Measurements from ENCODE around the gene WWC1.

Gene WWC1

GRCh38 chr5:168455201-168455600, 163.8 kb downstream of the WWC1 start:
- H2BK5ac ChIP-seq (ENCODE audit: low read depth, low read length, poor library complexity, severe bottlenecking): no peak overlapping the region

GRCh38 chr5:168457542-168457941, 166.1 kb downstream of the WWC1 start:
- peaks cover 2% of the 10 kb centered on the region for H3K4me1 ChIP-seq (ENCODE audit: control insufficient read depth, insufficient read depth, low read depth, low read length)
- no peak overlapping the region for H2BK5ac ChIP-seq (ENCODE audit: low read depth, low read length, poor library complexity, severe bottlenecking)
- 100% methylated on average over 3 of the region's 3 CpGs for WGBS
- H2AFZ ChIP-seq (ENCODE audit: low read depth, low read length): no peak overlapping the region
- no peak for DNase-seq
- H3K4me3 ChIP-seq (ENCODE audit: insufficient read depth in 1 of 2, low read depth in 1 of 2, low read length in 2 of 2): no peak overlapping the region
- no peak overlapping the region for H3K9ac ChIP-seq (ENCODE audit: low read length)
- H4K8ac ChIP-seq (ENCODE audit: low read length): no peak overlapping the region
- no peak overlapping the region for H2BK120ac ChIP-seq (ENCODE audit: low read depth, low read length)
- peak overlapping the region in 1 of 2 experiments; percentile 44 for H3K14ac ChIP-seq (ENCODE audit: low read length in 2 of 2)
- no peak overlapping the region for H4K91ac ChIP-seq (ENCODE audit: low read length)
- H3K4ac ChIP-seq (ENCODE audit: low read depth in 1 of 2, low read length in 2 of 2): no peak overlapping the region
- H2AK5ac ChIP-seq (ENCODE audit: low read length, severe bottlenecking): no peak overlapping the region
- H3K79me1 ChIP-seq (replicated peaks; ENCODE audit: low read length, poor library complexity, severe bottlenecking): no peaks in the 10 kb centered on the region
- no peak overlapping the region for H3K23ac ChIP-seq (ENCODE audit: low read length in 2 of 2)
- H3K4me2 ChIP-seq (ENCODE audit: low read length, poor library complexity, severe bottlenecking): no peak overlapping the region
- H3K36me3 ChIP-seq (ENCODE audit: control insufficient read depth in 1 of 2, insufficient read depth in 2 of 2, low read depth in 1 of 2, low read length in 2 of 2): peaks cover 19 to 54% of the 10 kb centered on the region in 2 experiments
- H3K9me3 ChIP-seq (ENCODE audit: control insufficient read depth, low read length): peaks cover 10% of the 10 kb centered on the region
- H2BK15ac ChIP-seq (ENCODE audit: low read depth, poor library complexity, severe bottlenecking): no peak overlapping the region
- H3K18ac ChIP-seq (ENCODE audit: low read depth in 1 of 2, low read length in 2 of 2): no peak overlapping the region
- no peak overlapping the region for H3K27ac ChIP-seq (ENCODE audit: low read length, poor library complexity, severe bottlenecking)
- H2BK12ac ChIP-seq (ENCODE audit: low read length in 2 of 2): no peak overlapping the region
- H3K27me3 ChIP-seq (ENCODE audit: control insufficient read depth in 1 of 2, insufficient read depth in 1 of 2, low read length in 2 of 2): no peaks in the 10 kb centered on the region

More at GRCh38 chr5:168455201-168455600, 163.8 kb downstream of the WWC1 start:
- H3K14ac ChIP-seq (ENCODE audit: low read length in 2 of 2): no peak overlapping the region
- H3K4me3 ChIP-seq (ENCODE audit: insufficient read depth in 1 of 2, low read depth in 1 of 2, low read length in 2 of 2): no peak overlapping the region
- H2AK5ac ChIP-seq (ENCODE audit: low read length, severe bottlenecking): no peak overlapping the region
- no peak overlapping the region for H2AFZ ChIP-seq (ENCODE audit: low read depth, low read length)
- no peaks in the 10 kb centered on the region for H3K27me3 ChIP-seq (ENCODE audit: control insufficient read depth in 1 of 2, insufficient read depth in 1 of 2, low read length in 2 of 2)
- H3K27ac ChIP-seq (ENCODE audit: low read length, poor library complexity, severe bottlenecking): no peak overlapping the region
- no peak overlapping the region for H2BK15ac ChIP-seq (ENCODE audit: low read depth, poor library complexity, severe bottlenecking)
- H3K79me1 ChIP-seq (replicated peaks; ENCODE audit: low read length, poor library complexity, severe bottlenecking): no peaks in the 10 kb centered on the region
- H2BK120ac ChIP-seq (ENCODE audit: low read depth, low read length): no peak overlapping the region
- peaks cover 17 to 32% of the 10 kb centered on the region in 2 experiments for H3K36me3 ChIP-seq (ENCODE audit: control insufficient read depth in 1 of 2, insufficient read depth in 2 of 2, low read depth in 1 of 2, low read length in 2 of 2)
- H3K4me2 ChIP-seq (ENCODE audit: low read length, poor library complexity, severe bottlenecking): no peak overlapping the region
- no peak overlapping the region for H3K4ac ChIP-seq (ENCODE audit: low read depth in 1 of 2, low read length in 2 of 2)
- no peak overlapping the region for H3K9ac ChIP-seq (ENCODE audit: low read length)
- H4K8ac ChIP-seq (ENCODE audit: low read length): no peak overlapping the region
- H3K9me3 ChIP-seq (ENCODE audit: control insufficient read depth, low read length): peaks cover 10% of the 10 kb centered on the region
- DNase-seq: no peak
- H2BK12ac ChIP-seq (ENCODE audit: low read length in 2 of 2): no peak overlapping the region
- no peak overlapping the region for H3K23ac ChIP-seq (ENCODE audit: low read length in 2 of 2)
- peaks cover 2% of the 10 kb centered on the region for H3K4me1 ChIP-seq (ENCODE audit: control insufficient read depth, insufficient read depth, low read depth, low read length)
- H4K91ac ChIP-seq (ENCODE audit: low read length): no peak overlapping the region
- 95% methylated on average over 12 of the region's 12 CpGs for WGBS
- no peak overlapping the region for H3K18ac ChIP-seq (ENCODE audit: low read depth in 1 of 2, low read length in 2 of 2)

GRCh38 chr5:168460606-168461005, 169.2 kb downstream of the WWC1 start:
- Histone ChIP-seq H3K4me3 (ENCODE audit: insufficient read depth in 1 of 2, low read depth in 1 of 2, low read length in 2 of 2) (no peak overlapping the region), H3K27me3 (ENCODE audit: control insufficient read depth in 1 of 2, insufficient read depth in 1 of 2, low read length in 2 of 2) (no peaks in the 10 kb centered on the region), H3K27ac (ENCODE audit: low read length, poor library complexity, severe bottlenecking) (no peak overlapping the region), H3K23ac (ENCODE audit: low read length in 2 of 2) (no peak overlapping the region), H3K4me2 (ENCODE audit: low read length, poor library complexity, severe bottlenecking) (no peak overlapping the region), H3K4me1 (ENCODE audit: control insufficient read depth, insufficient read depth, low read depth, low read length) (peaks cover 2% of the 10 kb centered on the region), H3K18ac (ENCODE audit: low read depth in 1 of 2, low read length in 2 of 2) (no peak overlapping the region), H2BK12ac (ENCODE audit: low read length in 2 of 2) (no peak overlapping the region), H3K4ac (ENCODE audit: low read depth in 1 of 2, low read length in 2 of 2) (no peak overlapping the region), H2BK120ac (ENCODE audit: low read depth, low read length) (no peak overlapping the region), H3K36me3 (ENCODE audit: control insufficient read depth in 1 of 2, insufficient read depth in 2 of 2, low read depth in 1 of 2, low read length in 2 of 2) (peaks cover 19 to 52% of the 10 kb centered on the region in 2 experiments), H2BK5ac (ENCODE audit: low read depth, low read length, poor library complexity, severe bottlenecking) (no peak overlapping the region), H4K8ac (ENCODE audit: low read length) (no peak overlapping the region), H2AFZ (ENCODE audit: low read depth, low read length) (no peak overlapping the region), H3K9me3 (ENCODE audit: control insufficient read depth, low read length) (peaks cover 10% of the 10 kb centered on the region), H4K91ac (ENCODE audit: low read length) (no peak overlapping the region), H3K14ac (ENCODE audit: low read length in 2 of 2) (no peak overlapping the region), H3K9ac (ENCODE audit: low read length) (no peak overlapping the region), H3K79me1 (replicated peaks; ENCODE audit: low read length, poor library complexity, severe bottlenecking) (no peaks in the 10 kb centered on the region), H2AK5ac (ENCODE audit: low read length, severe bottlenecking) (no peak overlapping the region), H2BK15ac (ENCODE audit: low read depth, poor library complexity, severe bottlenecking) (no peak overlapping the region)
- WGBS: 91% methylated on average over 9 of the region's 9 CpGs
- no peak for DNase-seq

- no peak overlapping the region for H3K9ac ChIP-seq (ENCODE audit: low read length)
- H4K8ac ChIP-seq (ENCODE audit: low read length): no peak overlapping the region
- H3K4me2 ChIP-seq (ENCODE audit: low read length, poor library complexity, severe bottlenecking): no peak overlapping the region
- H3K4me1 ChIP-seq (ENCODE audit: control insufficient read depth, insufficient read depth, low read depth, low read length): no peaks in the 10 kb centered on the region
- H3K79me1 ChIP-seq (replicated peaks; ENCODE audit: low read length, poor library complexity, severe bottlenecking): no peaks in the 10 kb centered on the region
- peaks cover 3% of the 10 kb centered on the region for H3K9me3 ChIP-seq (ENCODE audit: control insufficient read depth, low read length)
- H3K4ac ChIP-seq (ENCODE audit: low read depth in 1 of 2, low read length in 2 of 2): no peak overlapping the region
- no peak for DNase-seq
- no peak overlapping the region for H2BK5ac ChIP-seq (ENCODE audit: low read depth, low read length, poor library complexity, severe bottlenecking)
- no peaks in the 10 kb centered on the region for H3K27me3 ChIP-seq (ENCODE audit: control insufficient read depth in 1 of 2, insufficient read depth in 1 of 2, low read length in 2 of 2)
- peaks cover 7 to 49% of the 10 kb centered on the region in 2 experiments for H3K36me3 ChIP-seq (ENCODE audit: control insufficient read depth in 1 of 2, insufficient read depth in 2 of 2, low read depth in 1 of 2, low read length in 2 of 2)
- no peak overlapping the region for H2AFZ ChIP-seq (ENCODE audit: low read depth, low read length)
- H2AK5ac ChIP-seq (ENCODE audit: low read length, severe bottlenecking): no peak overlapping the region
- no peak overlapping the region for H3K18ac ChIP-seq (ENCODE audit: low read depth in 1 of 2, low read length in 2 of 2)
- WGBS: 91% methylated on average over 2 of the region's 2 CpGs
- no peak overlapping the region for H3K27ac ChIP-seq (ENCODE audit: low read length, poor library complexity, severe bottlenecking)
- H3K14ac ChIP-seq (ENCODE audit: low read length in 2 of 2): no peak overlapping the region
- no peak overlapping the region for H3K23ac ChIP-seq (ENCODE audit: low read length in 2 of 2)
- no peak overlapping the region for H3K4me3 ChIP-seq (ENCODE audit: insufficient read depth in 1 of 2, low read depth in 1 of 2, low read length in 2 of 2)
- H4K91ac ChIP-seq (ENCODE audit: low read length): no peak overlapping the region
- no peak overlapping the region for H2BK12ac ChIP-seq (ENCODE audit: low read length in 2 of 2)
- no peak overlapping the region for H2BK15ac ChIP-seq (ENCODE audit: low read depth, poor library complexity, severe bottlenecking)
- no peak overlapping the region for H2BK120ac ChIP-seq (ENCODE audit: low read depth, low read length)
Observed at GRCh38 chr5:168463081-168463480, 171.6 kb downstream of the WWC1 start.

All from mesenchymal stem cell (in vitro differentiated cells and primary cell).